ENCODE data around the gene ZNF865.
A peak's percentile ranks its signal among the peaks of the same experiment; 100 is the strongest.

The ZNF865 gene

DNA sequence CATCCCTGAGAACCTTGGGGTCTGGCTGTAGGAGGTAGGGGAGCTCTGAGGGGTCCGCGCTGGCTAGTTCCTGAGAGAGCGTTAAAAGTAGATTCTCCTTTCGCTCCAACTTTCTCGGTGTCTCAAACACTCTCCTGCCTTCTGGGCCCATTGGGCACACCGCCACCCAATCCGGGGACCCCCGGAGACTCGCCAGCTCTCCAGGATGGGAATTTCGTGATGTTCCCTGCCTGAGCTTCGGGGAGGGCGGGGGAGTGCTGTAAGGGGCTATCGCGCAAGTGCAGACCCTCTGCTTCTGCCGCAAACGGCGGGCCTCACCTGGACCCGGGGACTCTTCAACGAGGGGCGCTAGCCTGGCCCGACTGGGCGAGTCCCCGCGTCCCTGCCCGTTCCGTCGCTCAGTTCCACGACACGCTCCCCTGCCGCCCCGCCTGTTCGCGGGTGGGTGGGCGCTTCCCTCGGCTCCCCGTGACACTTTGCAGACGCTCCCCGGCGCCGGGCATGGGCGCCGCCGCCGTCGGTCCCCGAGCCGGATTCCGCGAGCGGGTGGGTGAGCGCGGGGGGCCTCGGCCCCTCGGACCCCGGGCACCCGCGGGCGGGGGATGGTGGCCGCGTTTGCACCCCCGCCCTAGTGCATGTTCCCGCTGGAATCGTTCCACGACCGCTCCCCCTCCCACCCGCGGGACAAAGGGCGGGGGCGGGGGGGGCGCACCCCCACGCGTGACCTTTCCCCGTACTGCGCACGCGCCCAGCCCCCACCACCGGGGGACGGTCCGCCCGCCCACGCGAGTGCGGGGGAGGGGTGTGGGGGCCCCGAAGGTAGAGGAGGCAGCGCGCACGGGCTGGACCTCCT, 42.5 kb downstream of the ZNF865 start, which contains the start of gene CCDC106:
CCDC106 (plus strand) TSS at position 481 of the 853 bp plus-strand sequence. CDS start 835 bp downstream, outside the sequence.
- peak; percentile 91 for DNase-seq

- DNase-seq, result no peak
These were observed 43.3 kb downstream of the ZNF865 start for GRCh38 chr19:55648585-55649267.

GRCh38 chr19:55649268-55650125, 44.0 kb downstream of the ZNF865 start:
- no peak for DNase-seq

DNA sequence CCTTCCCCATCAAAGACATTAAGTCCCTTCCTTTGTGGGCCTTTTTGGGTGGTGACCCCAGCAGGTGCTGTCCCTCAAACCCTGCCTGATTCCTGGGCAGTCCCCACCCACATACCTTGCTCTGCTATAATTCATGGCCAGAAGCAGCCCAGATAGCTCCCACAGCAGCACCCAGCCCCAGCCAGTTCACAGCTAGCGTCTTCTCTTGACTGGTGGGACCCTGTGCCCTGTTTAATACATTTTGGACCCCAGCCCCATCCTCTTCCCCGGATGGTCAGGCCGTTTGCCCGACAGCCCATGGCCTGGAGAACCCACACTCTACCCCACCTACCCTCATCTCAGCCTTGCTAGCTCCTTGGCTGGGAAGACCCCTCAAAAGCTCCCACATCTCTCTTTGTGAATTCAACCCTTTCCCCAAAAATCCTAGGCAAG, 44.7 kb downstream of the ZNF865 start:
- DNase-seq, result no peak

DNA sequence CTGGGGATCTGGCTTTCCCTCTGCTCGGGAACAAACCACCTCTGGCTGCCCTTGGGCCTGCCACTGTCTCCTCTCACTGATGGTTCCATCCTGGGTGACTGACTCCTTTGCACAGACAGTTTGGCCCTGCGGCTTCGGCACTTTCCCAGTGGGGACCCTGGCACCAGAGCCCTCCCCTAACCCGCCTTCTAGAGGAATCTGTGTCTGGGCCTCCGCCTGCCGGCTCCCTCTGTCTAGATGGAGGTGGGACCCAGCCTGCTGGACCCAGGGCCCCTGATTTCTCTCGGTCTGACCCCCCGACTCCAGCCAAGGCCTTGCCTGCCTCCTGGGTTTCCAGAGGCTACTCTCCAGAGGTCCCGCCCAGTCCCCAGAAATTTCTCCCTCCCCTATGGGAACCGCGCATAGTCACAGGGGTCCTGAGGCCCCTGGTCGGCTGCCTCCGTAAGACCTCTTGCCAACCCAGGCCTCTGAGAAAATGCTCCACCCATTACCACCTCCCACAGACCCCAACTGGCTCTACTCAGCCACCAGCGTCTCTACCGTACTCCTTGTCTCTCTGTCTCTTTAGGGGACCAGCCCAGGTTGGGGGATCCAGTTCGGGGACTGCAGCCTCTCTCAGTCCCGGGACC, 45.3 kb downstream of the ZNF865 start:
- DNase-seq, result no peak

GRCh38 chr19:55651236-55651635, 45.8 kb downstream of the ZNF865 start:
- DNase-seq, result no peak

GRCh38 chr19:55652311-55653128, 47.1 kb downstream of the ZNF865 start:
- no peak for DNase-seq

DNA sequence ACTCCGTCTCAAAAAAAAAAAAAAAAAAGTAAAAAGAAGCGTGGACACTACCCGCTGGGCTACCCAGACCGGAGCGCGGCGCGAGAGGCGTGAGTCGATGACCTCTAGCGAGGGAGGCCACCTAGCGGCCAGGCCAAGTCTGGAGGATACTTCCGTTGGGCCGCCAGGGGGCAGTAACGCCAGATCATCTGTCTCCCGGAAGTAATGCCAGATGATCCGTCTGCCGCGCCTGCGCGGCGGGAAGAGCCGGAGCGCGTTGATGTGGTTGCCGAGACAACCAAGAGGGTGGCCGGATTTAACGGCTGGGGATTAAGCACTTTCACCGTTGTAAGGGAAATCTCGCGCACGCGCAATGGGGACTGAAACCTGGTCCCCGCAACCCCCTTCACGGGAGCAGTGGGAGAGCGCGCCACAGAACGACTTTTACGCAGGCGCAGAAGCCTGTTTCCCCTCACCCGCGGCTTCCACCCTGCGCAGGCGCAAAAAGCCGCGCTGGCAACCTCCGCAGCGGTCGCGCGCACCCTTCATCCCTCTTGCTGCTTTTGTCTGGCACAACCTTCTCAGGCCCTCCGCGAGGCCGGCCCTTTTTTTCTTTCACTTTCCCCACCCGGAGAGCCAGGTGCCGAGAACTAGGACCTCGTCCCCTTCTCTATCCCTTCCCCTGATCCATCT, 48.3 kb downstream of the ZNF865 start:
- DNase-seq, result peak; percentile 100

DNA sequence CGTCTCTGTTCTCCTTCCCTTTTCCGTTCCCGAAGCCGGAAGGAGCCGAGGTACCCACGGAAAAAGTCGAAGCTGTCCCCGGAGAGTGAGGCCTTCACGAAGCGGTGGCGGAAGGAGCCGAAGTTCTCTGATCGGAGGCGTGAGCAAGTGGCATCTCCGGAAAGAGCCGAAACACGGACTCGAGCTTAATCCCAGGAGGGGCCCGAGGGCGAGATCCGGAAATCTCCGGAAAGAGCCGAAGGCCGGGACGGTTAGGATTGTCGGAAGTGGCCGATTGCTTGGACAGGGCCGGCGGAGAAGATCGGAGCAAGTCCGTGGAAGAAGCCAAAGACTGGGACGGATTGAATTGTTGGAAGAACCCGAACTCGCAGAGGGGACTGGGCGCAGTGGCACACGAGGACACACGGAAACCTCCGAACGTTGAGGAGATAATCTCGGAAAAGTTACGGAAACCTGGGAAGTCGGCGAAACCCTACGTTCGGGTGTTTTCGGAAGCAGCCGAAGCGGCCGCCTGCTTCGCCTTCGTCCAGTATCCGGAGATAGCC, 48.9 kb downstream of the ZNF865 start:
- DNase-seq, result peak; percentile 100

DNA sequence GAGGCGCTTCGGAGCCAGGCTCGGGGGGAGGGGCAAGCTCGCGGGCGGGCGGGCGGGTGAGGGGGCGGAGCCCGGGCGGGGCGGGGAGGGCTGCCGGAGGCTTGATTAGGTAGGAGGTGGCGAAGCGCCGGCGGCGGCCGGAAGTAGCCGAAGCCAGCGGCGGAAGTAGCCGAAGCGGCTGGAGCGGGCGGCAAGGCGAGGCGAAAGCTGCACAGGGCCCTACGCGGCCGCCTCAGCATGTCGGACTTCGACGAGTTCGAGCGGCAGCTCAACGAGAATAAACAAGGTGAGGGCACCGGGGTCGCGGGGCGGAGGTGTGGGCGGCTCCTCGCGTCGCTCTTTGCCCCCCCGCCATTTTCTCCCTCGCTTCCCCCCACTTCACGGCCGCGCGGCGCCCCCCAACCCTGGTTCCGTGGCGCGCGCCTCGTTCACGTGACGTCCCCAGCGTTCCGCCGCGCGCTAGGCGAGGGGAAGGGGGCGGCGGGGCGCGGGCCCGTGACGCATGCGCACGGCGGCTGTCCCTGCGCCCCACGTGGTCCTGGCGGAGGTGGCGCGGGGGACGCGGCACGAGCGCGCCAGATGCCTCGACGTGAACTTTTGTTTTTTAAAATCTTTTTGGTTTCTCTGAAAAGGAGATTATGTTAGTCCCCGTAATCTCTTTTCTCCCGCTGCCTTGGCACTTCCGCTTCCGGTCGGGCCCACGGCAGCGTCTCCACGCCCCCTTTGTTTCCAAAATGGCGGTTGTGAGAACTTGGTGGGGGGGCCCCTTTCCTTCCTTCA, 49.6 kb downstream of the ZNF865 start, which contains the start of gene U2AF2:
U2AF2 (plus strand) TSS at position 168 of the 780 bp plus-strand sequence; CDS start at position 238, 70 bp downstream.
- peak; percentile 94 for DNase-seq

DNA sequence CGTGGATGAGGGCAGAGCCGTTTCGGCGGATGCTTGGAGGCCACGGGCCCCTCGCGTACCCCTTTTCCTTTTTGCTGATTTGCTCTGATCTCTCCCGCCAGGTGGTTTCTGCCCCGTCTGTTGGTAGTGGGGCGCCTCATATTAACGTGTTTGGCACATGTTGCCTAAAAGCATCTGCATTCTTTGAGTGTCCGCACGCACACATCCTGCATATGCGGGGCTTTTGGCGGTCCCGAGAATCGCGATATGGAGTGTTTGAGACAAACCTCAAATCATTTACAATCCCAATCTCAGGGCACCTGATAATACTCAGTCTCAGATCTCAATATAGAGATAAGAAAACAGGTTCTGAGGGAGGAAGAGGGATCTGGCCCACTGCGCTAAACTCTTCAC, 50.2 kb downstream of the ZNF865 start:
- DNase-seq, result no peak

GRCh38 chr19:55656552-55656951, 51.1 kb downstream of the ZNF865 start:
- no peak for DNase-seq

GRCh38 chr19:55656988-55657747, 51.7 kb downstream of the ZNF865 start:
- peak; percentile 49 for DNase-seq

DNA sequence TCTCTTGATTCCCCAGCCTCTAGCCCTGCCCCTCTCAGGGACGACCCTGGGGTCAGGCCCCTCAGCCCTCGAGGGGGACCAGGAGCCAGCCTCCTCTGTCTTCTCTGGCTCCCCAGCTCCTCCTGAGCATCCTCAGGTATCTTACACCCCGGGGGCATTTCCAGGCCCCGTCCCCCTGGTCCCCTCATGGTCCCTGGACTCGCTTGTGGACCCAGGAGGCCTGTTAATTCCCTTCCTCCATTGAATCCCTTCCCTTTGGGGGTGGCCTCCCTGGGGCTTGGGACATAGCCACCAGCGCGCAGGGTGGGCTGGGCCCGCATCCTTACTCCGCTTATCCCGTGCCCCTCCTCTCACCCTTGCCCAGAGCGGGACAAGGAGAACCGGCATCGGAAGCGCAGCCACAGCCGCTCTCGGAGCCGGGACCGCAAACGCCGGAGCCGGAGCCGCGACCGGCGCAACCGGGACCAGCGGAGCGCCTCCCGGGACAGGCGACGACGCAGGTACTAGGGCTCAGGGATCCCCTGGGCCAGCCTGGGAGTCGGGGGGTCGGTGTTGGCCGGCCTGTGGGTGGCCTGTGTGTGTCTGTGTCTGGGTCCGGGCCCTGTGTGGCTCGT, 53.5 kb downstream of the ZNF865 start:
- DNase-seq, result no peak

DNA sequence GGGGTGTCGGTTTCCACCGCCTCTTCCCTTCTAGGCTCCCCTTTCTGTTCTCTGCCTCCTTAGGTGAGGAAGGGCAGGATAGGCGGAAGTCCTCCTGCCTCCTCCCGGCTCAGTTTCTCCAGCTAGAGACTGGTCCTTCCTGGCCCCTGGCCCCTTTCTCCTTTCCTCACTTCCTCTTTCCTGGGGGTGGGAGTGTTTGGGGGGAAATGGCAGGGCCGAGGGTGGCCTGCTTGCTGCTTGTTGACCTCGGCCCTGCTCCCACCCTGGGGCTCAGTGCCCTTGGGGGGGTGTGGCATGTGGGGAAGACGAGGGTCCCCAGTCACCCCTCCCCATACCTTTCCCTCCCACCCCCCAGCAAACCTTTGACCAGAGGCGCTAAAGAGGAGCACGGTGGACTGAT, 54.4 kb downstream of the ZNF865 start:
- no peak for DNase-seq

GRCh38 chr19:55660404-55660803, 55.0 kb downstream of the ZNF865 start:
- DNase-seq, result no peak

DNA sequence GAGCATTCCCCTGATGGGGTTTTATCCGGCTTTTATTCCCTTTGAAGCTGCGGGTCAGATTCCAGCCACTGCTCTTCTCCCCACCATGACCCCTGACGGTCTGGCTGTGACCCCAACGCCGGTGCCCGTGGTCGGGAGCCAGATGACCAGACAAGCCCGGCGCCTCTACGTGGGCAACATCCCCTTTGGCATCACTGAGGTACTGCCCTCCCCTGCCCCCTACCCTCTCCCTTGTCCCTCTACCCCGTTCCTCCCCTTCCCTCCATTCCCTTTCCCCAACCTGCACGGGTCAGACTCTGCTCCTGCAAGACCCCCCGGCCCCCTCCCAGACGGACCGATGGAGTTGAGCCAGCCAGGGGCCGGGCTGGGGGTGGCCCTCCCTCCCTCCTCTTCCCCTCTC, 55.5 kb downstream of the ZNF865 start:
- DNase-seq, result no peak

- no peak for DNase-seq
These were observed 56.4 kb downstream of the ZNF865 start for GRCh38 chr19:55661826-55662225.
